HFFc6 (cell line): ENCODE data around the gene DOCK4. TPM values are rescaled to one million over a fixed set of nuclear protein-coding genes. Genes with fewer than 3 reads are reported as not detected.

Experiments
- DNase-seq: peaks from one replicate; pipeline ENCODE4 v3.0.0-alpha.2; 2018
- H3K27ac Mint-ChIP-seq: 2 replicates; pipeline ENCODE4 v1.8.0; 2020; ENCODE audit warnings: mild to moderate bottlenecking, mixed read lengths
- H3K27me3 Mint-ChIP-seq: 2 replicates; pipeline ENCODE4 v1.8.0; 2021; ENCODE audit warnings: mild to moderate bottlenecking, moderate library complexity, mixed read lengths; ENCODE audit not compliant: insufficient read depth
- H3K36me3 Mint-ChIP-seq: 2 replicates; pipeline ENCODE4 v1.8.0; 2021; ENCODE audit warnings: low read depth, mixed read lengths
- H3K4me1 Mint-ChIP-seq: 2 replicates; pipeline ENCODE4 v1.8.0; 2020; ENCODE audit warnings: low read depth, mixed read lengths
- H3K4me3 Mint-ChIP-seq: 2 replicates; pipeline ENCODE4 v1.8.0; 2020; ENCODE audit warnings: mild to moderate bottlenecking, moderate library complexity, mixed read lengths
- H3K9me3 Mint-ChIP-seq: 2 replicates; pipeline ENCODE4 v1.8.0; 2020; ENCODE audit warnings: mild to moderate bottlenecking, mixed read lengths
- total RNA-seq, 6 experiments: library from RNA; stranded (reverse); fragmentation: NEBNext Ultra II Directional; extraction: Animal tissue kit (Norgen Biotek cat#: 25700); gene quantifications; 2 replicates in 1 of 6; 3 replicates in 5 of 6; pipeline ENCODE4 v1.2.3, GENCODE V29; 2021
- TF ChIP-seq, protein P1 (sequence below): fragments of 200-600 bp; sonication (generic); IDR thresholded peaks from 2 replicates; pipeline ENCODE4 v1.5.0; 2021; ENCODE audit warnings: antibody characterized with exemption, mild to moderate bottlenecking

DOCK4 gene
- total RNA-seq, 6 experiments from 2014 or later, result 2.2 to 3.9 (median 3.3) TPM

DNA sequence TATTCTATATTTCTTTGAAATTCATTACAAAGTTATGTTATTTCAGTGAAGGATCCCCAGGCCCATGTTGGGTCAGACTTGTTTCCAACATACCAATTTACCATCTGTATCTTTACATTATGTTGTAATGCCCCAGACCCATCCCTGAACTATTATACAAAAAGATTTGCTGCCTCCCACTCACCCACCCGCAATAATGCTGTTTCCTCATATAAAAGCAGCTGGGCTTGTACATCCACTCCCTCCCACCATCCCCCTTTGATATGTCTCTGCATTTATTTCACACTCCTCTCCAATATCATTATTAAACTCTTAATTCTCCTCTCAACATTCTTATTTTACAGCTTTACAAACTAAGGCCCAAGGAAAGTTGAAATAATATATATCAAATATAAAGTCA lies 153.7 kb downstream of the DOCK4 start:
- TF ChIP-seq, protein P1, sequence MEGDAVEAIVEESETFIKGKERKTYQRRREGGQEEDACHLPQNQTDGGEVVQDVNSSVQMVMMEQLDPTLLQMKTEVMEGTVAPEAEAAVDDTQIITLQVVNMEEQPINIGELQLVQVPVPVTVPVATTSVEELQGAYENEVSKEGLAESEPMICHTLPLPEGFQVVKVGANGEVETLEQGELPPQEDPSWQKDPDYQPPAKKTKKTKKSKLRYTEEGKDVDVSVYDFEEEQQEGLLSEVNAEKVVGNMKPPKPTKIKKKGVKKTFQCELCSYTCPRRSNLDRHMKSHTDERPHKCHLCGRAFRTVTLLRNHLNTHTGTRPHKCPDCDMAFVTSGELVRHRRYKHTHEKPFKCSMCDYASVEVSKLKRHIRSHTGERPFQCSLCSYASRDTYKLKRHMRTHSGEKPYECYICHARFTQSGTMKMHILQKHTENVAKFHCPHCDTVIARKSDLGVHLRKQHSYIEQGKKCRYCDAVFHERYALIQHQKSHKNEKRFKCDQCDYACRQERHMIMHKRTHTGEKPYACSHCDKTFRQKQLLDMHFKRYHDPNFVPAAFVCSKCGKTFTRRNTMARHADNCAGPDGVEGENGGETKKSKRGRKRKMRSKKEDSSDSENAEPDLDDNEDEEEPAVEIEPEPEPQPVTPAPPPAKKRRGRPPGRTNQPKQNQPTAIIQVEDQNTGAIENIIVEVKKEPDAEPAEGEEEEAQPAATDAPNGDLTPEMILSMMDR, result no peak
- Mint-ChIP-seq H3K4me3 (no peak overlapping the region), H3K4me1 (peaks cover 13% of the 10 kb centered on the region), H3K27ac (no peak overlapping the region), H3K27me3 (no peaks in the 10 kb centered on the region; the same call in 1 of the 2 replicates), H3K36me3 (no peaks in the 10 kb centered on the region), H3K9me3 (peaks cover 3% of the 10 kb centered on the region; the same call in 1 of the 2 replicates)
- DNase-seq, result no peak

DNA sequence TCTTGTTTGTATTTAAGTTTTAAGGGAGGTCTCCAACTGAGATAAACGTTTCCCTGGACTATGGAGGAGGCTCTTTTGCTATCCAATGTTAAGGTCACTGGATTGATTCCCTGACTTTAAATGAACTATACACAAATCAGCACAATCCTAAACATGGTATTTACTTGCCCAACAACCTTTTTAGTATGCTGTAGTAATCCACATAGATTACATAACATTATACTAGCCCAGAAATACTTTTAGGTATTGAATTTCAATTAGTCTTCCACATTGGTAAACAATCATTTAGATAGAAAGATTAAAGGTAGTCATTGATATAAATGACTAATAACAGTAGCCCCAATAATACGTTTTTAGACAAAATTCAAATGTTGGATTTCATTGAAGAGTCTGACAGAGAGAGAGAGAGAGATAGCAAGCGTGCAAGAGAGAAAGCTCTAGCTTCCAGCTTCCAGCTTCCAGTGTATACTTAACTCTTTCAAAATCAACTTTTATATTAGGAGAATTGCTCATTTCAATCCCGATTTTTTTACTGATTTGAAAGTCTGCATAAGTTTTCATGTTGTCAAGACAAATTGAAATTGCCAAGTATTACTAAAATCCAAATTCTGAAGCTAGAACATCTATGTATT lies 155.8 kb downstream of the DOCK4 start:
- Mint-ChIP-seq H3K36me3 (no peaks in the 10 kb centered on the region), H3K4me3 (no peak overlapping the region), H3K9me3 (peaks cover 13% of the 10 kb centered on the region; the same call in 1 of the 2 replicates), H3K27ac (no peak overlapping the region), H3K4me1 (peaks cover 13% of the 10 kb centered on the region), H3K27me3 (no peaks in the 10 kb centered on the region; the same call in 1 of the 2 replicates)
- TF ChIP-seq, protein P1, result no peak
- no peak for DNase-seq

DNA sequence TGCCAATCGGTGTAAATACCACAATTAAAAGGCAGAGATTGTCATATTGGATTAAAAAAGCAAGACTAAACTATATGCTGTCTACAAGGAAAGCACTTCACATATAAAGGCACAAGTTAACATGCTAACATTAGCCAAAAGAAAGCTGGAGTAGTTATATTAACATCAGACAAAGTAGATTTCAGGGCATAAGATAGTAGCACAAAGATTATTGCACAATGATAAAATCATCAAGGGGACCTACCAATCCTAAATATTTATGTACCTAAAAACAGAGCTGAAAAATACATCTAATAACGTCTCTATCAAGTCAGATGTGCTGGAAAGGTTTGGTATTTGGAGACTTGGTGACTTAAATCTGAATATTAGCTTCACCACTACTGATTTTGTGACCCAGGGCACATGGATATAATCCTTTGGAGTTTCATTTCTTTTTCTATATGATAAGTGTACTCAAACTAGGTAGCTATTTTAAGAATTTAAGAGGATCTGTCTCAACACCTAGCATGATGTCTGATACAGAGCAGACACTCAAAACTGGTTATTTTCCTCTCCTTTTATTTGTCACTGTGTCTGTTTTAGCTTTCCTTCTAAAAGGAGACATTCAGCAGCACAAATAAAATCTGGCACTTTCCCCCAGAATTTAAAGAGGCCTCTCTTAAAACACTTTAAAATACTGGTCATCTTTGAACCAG lies 156.5 kb downstream of the DOCK4 start:
- TF ChIP-seq, protein P1, result no peak
- H3K4me1 Mint-ChIP-seq, result peaks cover 13% of the 10 kb centered on the region
- no peak for DNase-seq
- no peak overlapping the region for H3K27ac Mint-ChIP-seq
- peaks cover 13% of the 10 kb centered on the region; the same call in 1 of the 2 replicates for H3K9me3 Mint-ChIP-seq
- no peaks in the 10 kb centered on the region for H3K36me3 Mint-ChIP-seq
- H3K4me3 Mint-ChIP-seq, result no peak overlapping the region
- H3K27me3 Mint-ChIP-seq, result no peaks in the 10 kb centered on the region; the same call in 1 of the 2 replicates

DNA sequence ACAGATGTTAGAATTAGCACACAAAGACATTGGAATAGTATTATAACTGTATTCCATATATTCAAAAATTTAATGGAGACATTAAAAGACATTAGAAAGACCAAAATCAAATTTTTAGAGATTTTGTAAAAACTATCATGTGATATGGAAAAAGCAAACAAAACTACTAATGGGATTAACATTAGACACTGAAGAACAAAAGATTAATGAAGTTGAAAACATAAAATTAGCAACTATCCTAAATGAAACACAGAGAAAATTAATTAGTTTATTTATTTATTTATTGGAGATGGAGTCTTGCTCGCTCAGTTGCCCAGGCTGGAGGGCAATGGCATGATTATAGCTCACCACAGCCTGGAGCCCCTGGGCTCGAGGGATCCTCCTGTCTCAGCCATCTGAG lies 158.8 kb downstream of the DOCK4 start:
- no peak for DNase-seq
- Mint-ChIP-seq H3K36me3 (no peaks in the 10 kb centered on the region), H3K9me3 (peaks cover 13% of the 10 kb centered on the region; the same call in 1 of the 2 replicates), H3K27ac (no peak overlapping the region), H3K27me3 (no peaks in the 10 kb centered on the region; the same call in 1 of the 2 replicates), H3K4me1 (peaks cover 1% of the 10 kb centered on the region), H3K4me3 (no peak overlapping the region)
- TF ChIP-seq, protein P1, result no peak

DNA sequence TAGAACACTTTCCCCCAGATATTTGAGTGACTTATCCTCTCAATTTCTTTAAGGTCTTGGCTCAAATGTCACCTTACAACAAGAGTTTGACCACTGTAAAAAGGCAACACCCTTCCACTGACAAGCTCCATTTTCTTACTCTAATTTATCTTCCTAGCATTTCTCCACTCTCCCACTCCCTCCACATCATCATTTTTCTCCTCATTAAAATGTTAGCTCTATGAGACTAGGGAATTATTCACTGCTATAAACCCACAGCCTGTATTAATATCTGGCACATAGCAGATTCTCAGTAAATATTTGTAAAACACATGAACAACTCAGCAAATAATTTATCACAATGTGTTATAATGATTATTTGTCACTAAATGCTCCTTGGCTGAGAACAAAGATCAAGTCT lies 161.0 kb downstream of the DOCK4 start:
- Mint-ChIP-seq H3K4me3 (no peak overlapping the region), H3K9me3 (peaks cover 13% of the 10 kb centered on the region; the same call in 1 of the 2 replicates), H3K27ac (no peak overlapping the region), H3K4me1 (no peaks in the 10 kb centered on the region), H3K27me3 (no peaks in the 10 kb centered on the region), H3K36me3 (no peaks in the 10 kb centered on the region)
- DNase-seq, result no peak
- TF ChIP-seq, protein P1, result no peak
